Sigmoid colon (tissue), 7 donors: ENCODE measurements around the gene GDA. TPM values are rescaled to one million over a fixed set of nuclear protein-coding genes. Genes with fewer than 3 reads are reported as not detected.

Experiments used
- DNase-seq: peaks from one replicate; pipeline ENCODE4 v3.0.0-alpha.2; 2019
- H3K27ac ChIP-seq, 4 donors: fragments of 200-600 bp; sonication (generic); one replicate each; pipeline ENCODE4 v1.5.1; 2016 to 2019; ENCODE audit warnings: mild to moderate bottlenecking in 1 of 4
- H3K27me3 ChIP-seq, 3 donors: fragments of 200-600 bp; sonication (generic); one replicate each; pipeline ENCODE4 v1.5.1; 2019; ENCODE audit warnings: mild to moderate bottlenecking in 1 of 3
- H3K36me3 ChIP-seq, 4 donors: fragments of 200-600 bp; sonication (generic); one replicate each; pipeline ENCODE4 v1.5.1; 2016 to 2019
- H3K4me1 ChIP-seq, 4 donors: fragments of 200-600 bp; sonication (generic); one replicate each; pipeline ENCODE4 v1.5.1; 2017 to 2019
- H3K4me3 ChIP-seq, 4 donors: fragments of 200-600 bp; sonication (generic); one replicate each; pipeline ENCODE4 v1.5.1; 2017 to 2019; ENCODE audit warnings: mild to moderate bottlenecking in 2 of 4, moderate library complexity in 1 of 4
- H3K9me3 ChIP-seq, 4 donors: fragments of 200-600 bp in 3 of 4; sonication (generic) in 3 of 4; one replicate each; pipeline versions ENCODE4 v1.5.1 to v1.6.1; 2013 to 2019
- EP300 ChIP-seq, 4 donors: sonication (generic); formaldehyde crosslinking; IDR thresholded peaks; one replicate each; pipeline ENCODE4 v1.6.1; 2017; ENCODE audit warnings: antibody characterized with exemption in 4 of 4
- POLR2A ChIP-seq, 2 donors: fragments of 450-650 bp; IDR thresholded peaks; one replicate each; pipeline ENCODE4 v1.6.1; 2016; ENCODE audit warnings: antibody characterized with exemption in 2 of 2, mild to moderate bottlenecking in 2 of 2, moderate library complexity in 2 of 2
- POLR2AphosphoS5 ChIP-seq, 4 donors: sonication (generic); formaldehyde crosslinking; IDR thresholded peaks; one replicate each; pipeline ENCODE4 v1.6.1; 2017; ENCODE audit warnings: antibody characterized with exemption in 4 of 4
- WGBS, 2 donors: extraction: QIAGEN DNeasy Blood & Tissue Kit; methylation state at CpG; one replicate each; pipeline ENCODE4 v1.1.7; 2013; 5-methylcytosine and 5-hydroxymethylcytosine counted together
- intact Hi-C: fragments of 100-400 bp; cut with DNase I; formaldehyde crosslinking; loops from one replicate; pipeline ENCODE4 v1.15.1; 2023
- polyA plus RNA-seq, 3 donors: library from polyadenylated mRNA; stranded (reverse); fragments of 200-250 nt; gene quantifications; one replicate each; pipeline ENCODE4 v1.2.3, GENCODE V29; 2013
- total RNA-seq, 4 donors: library from RNA; depleted of rRNA; stranded (reverse); fragments of >200 nt; gene quantifications; one replicate each; pipeline ENCODE4 v1.1.0, GENCODE V29; 2016
- TF ChIP-seq, protein P1 (sequence below), 4 experiments: fragments of 450-650 bp in 3 of 4; fragments of 200-600 bp in 1 of 4; IDR thresholded peaks; one replicate each; pipeline ENCODE4 v1.5.1; 2016 to 2019; ENCODE audit warnings: antibody characterized with exemption in 4 of 4, mild to moderate bottlenecking in 3 of 4, moderate library complexity in 2 of 4
- donor health status: healthy with polysubstance abuse.
- donor health status: Bipolar disorder and iron deficiency.
- donor health status: healthy.

The GDA gene
- total and polyA plus RNA-seq, 7 donors: under 0.01 to 63.1 (median 16.0) TPM; not detected in 2

DNA sequence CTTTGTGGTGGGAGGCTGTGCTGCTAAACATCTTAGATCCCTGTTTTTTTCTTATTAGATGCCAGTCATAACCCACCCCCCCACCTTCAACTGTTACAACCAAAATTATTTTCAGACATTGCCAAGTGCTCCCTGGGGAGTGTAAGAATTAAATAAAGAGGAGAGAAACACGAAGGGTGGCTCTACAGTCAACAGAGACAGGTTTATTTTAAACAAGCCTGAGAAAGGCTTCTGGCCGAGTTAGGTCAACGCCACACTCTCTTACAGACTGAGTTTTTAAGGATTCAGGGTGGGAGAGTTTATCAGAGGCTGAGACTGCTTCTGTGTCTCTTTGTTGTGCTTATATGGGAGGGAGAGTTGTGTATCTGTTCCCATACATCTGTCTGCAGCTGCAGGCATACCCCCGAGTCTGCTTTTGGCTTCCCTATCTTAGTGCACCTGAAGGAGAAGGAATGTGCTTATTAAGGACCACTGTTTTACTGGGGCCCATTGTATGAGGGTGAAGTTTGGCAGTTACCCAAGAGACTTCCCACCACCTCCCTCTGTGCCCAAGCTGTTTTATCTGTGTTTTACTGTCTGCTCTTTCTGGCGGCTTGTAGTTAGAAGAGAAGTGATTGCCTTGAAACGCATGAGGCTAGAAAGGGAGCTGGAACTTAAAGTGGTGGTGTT lies 11.4 kb upstream of the GDA start:
- H3K4me1 ChIP-seq: no peaks in the 10 kb centered on the region
- H3K36me3 ChIP-seq: no peaks in the 10 kb centered on the region
- no peaks in the 10 kb centered on the region for H3K27me3 ChIP-seq
- no peak overlapping the region for H3K27ac ChIP-seq
- no peak for DNase-seq
- 87 to 91% methylated on average over 6 of the region's 6 CpGs for WGBS, 2 donors
- TF ChIP-seq EP300 (IDR thresholded peaks at IDR 0.05) (no peak), POLR2A (IDR thresholded peaks at IDR 0.05) (no peak), POLR2AphosphoS5 (IDR thresholded peaks at IDR 0.05) (no peak)
- TF ChIP-seq, protein P1, sequence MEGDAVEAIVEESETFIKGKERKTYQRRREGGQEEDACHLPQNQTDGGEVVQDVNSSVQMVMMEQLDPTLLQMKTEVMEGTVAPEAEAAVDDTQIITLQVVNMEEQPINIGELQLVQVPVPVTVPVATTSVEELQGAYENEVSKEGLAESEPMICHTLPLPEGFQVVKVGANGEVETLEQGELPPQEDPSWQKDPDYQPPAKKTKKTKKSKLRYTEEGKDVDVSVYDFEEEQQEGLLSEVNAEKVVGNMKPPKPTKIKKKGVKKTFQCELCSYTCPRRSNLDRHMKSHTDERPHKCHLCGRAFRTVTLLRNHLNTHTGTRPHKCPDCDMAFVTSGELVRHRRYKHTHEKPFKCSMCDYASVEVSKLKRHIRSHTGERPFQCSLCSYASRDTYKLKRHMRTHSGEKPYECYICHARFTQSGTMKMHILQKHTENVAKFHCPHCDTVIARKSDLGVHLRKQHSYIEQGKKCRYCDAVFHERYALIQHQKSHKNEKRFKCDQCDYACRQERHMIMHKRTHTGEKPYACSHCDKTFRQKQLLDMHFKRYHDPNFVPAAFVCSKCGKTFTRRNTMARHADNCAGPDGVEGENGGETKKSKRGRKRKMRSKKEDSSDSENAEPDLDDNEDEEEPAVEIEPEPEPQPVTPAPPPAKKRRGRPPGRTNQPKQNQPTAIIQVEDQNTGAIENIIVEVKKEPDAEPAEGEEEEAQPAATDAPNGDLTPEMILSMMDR (IDR thresholded peaks at IDR 0.05): no peak
- H3K9me3 ChIP-seq: no peaks in the 10 kb centered on the region
- intact Hi-C loops: no loop called here
- no peak overlapping the region for H3K4me3 ChIP-seq

DNA sequence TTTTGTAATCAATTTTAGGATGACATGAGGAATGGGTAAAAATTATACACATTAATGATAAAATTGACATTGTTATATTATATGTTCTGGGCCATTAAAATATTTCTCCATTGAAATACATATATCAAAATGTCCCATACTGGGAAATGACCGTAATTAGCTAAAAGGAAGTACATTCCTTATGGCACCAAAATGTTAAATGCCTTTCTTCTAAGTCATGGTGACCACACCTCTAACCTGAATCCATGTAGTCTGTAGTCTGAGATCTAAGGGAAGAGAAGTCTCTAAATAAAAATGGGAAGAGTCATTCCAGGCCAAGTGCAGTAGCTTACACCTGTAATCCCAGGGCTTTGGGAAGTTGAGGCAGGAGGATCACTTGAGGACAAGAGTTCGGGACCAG lies 10.0 kb upstream of the GDA start:
- intact Hi-C loops: no loop called here
- Histone ChIP-seq H3K36me3 (no peaks in the 10 kb centered on the region), H3K27me3 (no peaks in the 10 kb centered on the region), H3K4me3 (no peak overlapping the region), H3K27ac (no peak overlapping the region), H3K4me1 (no peaks in the 10 kb centered on the region), H3K9me3 (no peaks in the 10 kb centered on the region)
- TF ChIP-seq POLR2A (IDR thresholded peaks at IDR 0.05) (no peak), EP300 (IDR thresholded peaks at IDR 0.05) (no peak), POLR2AphosphoS5 (IDR thresholded peaks at IDR 0.05) (no peak)
- TF ChIP-seq, protein P1 (IDR thresholded peaks at IDR 0.05): no peak
- 65 to 79% methylated on average over 2 of the region's 2 CpGs for WGBS, 2 donors
- DNase-seq: no peak

DNA sequence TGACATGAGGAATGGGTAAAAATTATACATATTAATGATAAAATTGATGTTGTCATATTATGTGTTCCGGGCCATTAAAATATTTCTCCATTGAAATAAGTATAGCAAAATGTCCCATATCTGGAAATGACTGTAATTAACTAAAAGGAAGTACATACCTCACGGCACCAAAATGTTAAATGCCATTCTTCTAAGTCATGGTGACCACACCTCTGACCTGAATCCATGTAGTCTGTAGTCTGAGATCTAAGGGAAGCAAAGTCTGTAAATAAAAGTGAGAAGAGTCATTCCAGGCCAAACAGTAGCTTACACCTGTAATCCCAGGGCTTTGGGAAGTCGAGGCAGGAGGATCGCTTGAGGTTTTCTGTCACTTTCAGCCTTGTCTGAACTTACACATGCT lies 8.7 kb upstream of the GDA start:
- intact Hi-C loops: no loop called here
- H3K27me3 ChIP-seq: no peaks in the 10 kb centered on the region
- DNase-seq: no peak
- H3K9me3 ChIP-seq: no peaks in the 10 kb centered on the region
- TF ChIP-seq POLR2AphosphoS5 (IDR thresholded peaks at IDR 0.05): no peak
- H3K4me1 ChIP-seq: no peaks in the 10 kb centered on the region
- H3K36me3 ChIP-seq: no peaks in the 10 kb centered on the region
- 63 to 80% methylated on average over 4 of the region's 4 CpGs for WGBS, 2 donors
- no peak overlapping the region for H3K4me3 ChIP-seq
- no peak overlapping the region for H3K27ac ChIP-seq

DNA sequence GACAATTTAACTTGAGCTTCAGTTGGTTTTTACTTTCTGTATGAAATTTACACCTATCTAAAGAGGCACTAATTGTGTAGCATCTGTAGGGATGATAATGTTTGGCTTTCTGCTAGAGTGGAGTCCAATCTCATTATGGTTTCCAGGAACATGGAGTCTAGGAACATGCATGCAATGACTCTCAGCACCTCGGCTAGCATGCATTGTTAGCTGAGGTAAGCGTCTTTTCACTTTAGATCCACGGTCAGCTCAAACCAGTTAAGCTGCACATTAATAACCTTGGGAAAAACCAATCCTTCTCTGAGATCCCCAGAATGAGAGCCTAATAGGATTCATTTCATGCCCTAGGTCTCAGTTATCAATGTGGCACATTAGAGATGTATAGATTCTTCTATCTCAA lies 7.8 kb upstream of the GDA start:
- DNase-seq: no peak
- Histone ChIP-seq H3K4me3 (no peak overlapping the region), H3K4me1 (no peaks in the 10 kb centered on the region), H3K27ac (no peak overlapping the region), H3K9me3 (no peaks in the 10 kb centered on the region), H3K27me3 (peaks cover 0 to 3% (median 0%) of the 10 kb centered on the region in 3 donors), H3K36me3 (no peaks in the 10 kb centered on the region)
- intact Hi-C loops: no loop called here
- WGBS, 2 donors: 89 to 91% methylated on average over 3 of the region's 3 CpGs
- TF ChIP-seq EP300 (IDR thresholded peaks at IDR 0.05) (no peak), POLR2AphosphoS5 (IDR thresholded peaks at IDR 0.05) (no peak), POLR2A (IDR thresholded peaks at IDR 0.05) (no peak)
- TF ChIP-seq, protein P1 (IDR thresholded peaks at IDR 0.05): no peak

DNA sequence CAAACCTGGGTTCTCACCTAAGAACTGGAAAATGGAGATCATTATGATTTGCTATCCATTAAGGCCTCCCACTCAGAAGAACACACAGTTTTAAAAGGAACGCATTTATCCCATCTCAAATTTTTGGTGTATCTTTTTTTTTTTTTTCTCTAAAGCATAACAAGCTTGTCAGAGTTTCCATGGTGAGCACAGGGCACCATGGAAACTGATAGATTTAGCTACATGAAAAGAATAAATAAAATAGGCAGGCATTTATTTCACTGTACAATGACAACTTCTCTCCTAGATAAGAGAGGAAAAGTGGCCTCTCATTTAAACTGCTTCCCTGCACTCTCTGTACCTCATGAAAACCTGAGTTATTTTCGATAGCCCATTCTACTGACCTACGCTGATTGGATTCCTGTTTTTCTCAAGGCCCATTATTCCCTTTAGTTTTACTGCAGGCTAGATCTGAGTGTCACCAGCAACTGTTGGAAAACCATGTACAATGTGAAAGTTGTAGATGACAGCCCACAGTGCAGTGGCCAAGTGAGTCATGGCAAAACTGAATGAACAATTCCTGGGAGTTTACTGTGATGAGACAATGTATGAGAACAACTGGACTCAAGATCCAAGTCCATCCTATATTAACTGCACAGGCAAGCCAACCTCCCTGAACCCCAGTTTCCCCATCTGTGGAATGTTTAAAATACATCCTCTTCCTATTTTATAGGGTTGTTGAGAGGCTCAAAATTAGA lies 4.3 kb upstream of the GDA start:
- Histone ChIP-seq H3K4me3 (no peak overlapping the region), H3K9me3 (no peaks in the 10 kb centered on the region), H3K27ac (no peak overlapping the region), H3K4me1 (peaks cover 0 to 7% (median 6%) of the 10 kb centered on the region in 4 donors), H3K27me3 (peaks cover 4 to 29% (median 13%) of the 10 kb centered on the region in 3 donors), H3K36me3 (no peaks in the 10 kb centered on the region)
- TF ChIP-seq, protein P1 (IDR thresholded peaks at IDR 0.05): no peak
- TF ChIP-seq POLR2AphosphoS5 (IDR thresholded peaks at IDR 0.05) (no peak), POLR2A (IDR thresholded peaks at IDR 0.05) (no peak), EP300 (IDR thresholded peaks at IDR 0.05) (no peak)
- WGBS, 2 donors: 93 to 94% methylated on average over 3 of the region's 3 CpGs
- intact Hi-C loops: no loop called here
- no peak for DNase-seq
